ENCODE measurements around the gene FAM241A.

GRCh38 chr4:112152521-112152920 lies 7.3 kb downstream of the FAM241A start:
- no peak for TF ChIP-seq EZH2phosphoT487 (IDR thresholded peaks at IDR 0.05; ENCODE audit: low read depth)
- no peak for TF ChIP-seq CTCF (IDR thresholded peaks at IDR 0.05; ENCODE audit: low read depth, low read length)

Measured in OCI-LY3 (cell line).